SK-N-SH (cell line): ENCODE results near the gene SLC12A7. TPM values are rescaled to one million over a fixed set of nuclear protein-coding genes. Genes with fewer than 3 reads are reported as not detected.

Source experiments
- CTCF ChIA-PET: fragments of 300-600, 350-600 bp; formaldehyde crosslinking; extraction: SDS; loops from one replicate; lab custom pipeline; 2021; lab: Yijun Ruan, JAX
- POLR2A ChIA-PET: fragments of 350-600 bp; sonication (Branson Sonifier 250); formaldehyde crosslinking; extraction: SDS; loops from one replicate; lab custom pipeline; 2020; ENCODE audit warnings: antibody characterized with exemption, inconsistent platforms; lab: Yijun Ruan, JAX
- DNase-seq: peaks from one replicate; pipeline ENCODE4 v3.0.0; 2012
- H2AFZ ChIP-seq: fragments of 200-600 bp; sonication (generic); 2 replicates; pipeline ENCODE4 v1.8.1; 2016; ENCODE audit warnings: antibody characterized with exemption, mild to moderate bottlenecking, low read depth
- H3F3A ChIP-seq: fragments of 200-600 bp; sonication (generic); replicated peaks from 2 replicates; pipeline ENCODE3; 2016; ENCODE audit warnings: antibody characterized with exemption, mild to moderate bottlenecking; ENCODE audit not compliant: insufficient read depth
- H3K27ac ChIP-seq, 2 experiments: fragments of 200-500 bp in 1 of 2; fragments of 200-600 bp in 1 of 2; sonication (Bioruptor generic) in 1 of 2; sonication (generic), shearing (Covaris generic) in 1 of 2; 2 replicates each; pipeline versions ENCODE4 v1.5.1 to v1.6.1; 2014 to 2016; ENCODE audit warnings: low read depth in 2 of 2, inconsistent platforms in 1 of 2, low read length in 1 of 2, mild to moderate bottlenecking in 1 of 2, mixed read lengths in 1 of 2
- H3K27me3 ChIP-seq: fragments of 200-600 bp; sonication (generic), shearing (Covaris generic); 2 replicates; pipeline ENCODE4 v1.6.1; 2016; ENCODE audit warnings: mixed run types; ENCODE audit not compliant: insufficient read depth
- H3K36me3 ChIP-seq, 2 experiments: fragments of 200-500 bp in 1 of 2; fragments of 200-600 bp in 1 of 2; sonication (Bioruptor generic) in 1 of 2; sonication (generic) in 1 of 2; replicated peaks in 1 of 2; 2 replicates each; pipeline versions ENCODE3 to v1.5.1; 2014 to 2016; ENCODE audit warnings: low read length in 1 of 2, mild to moderate bottlenecking in 1 of 2; ENCODE audit not compliant: insufficient read depth in 2 of 2, control insufficient read depth in 1 of 2
- H3K4me1 ChIP-seq, 2 experiments: fragments of 200-500 bp in 1 of 2; fragments of 200-600 bp in 1 of 2; sonication (Bioruptor generic) in 1 of 2; sonication (generic), shearing (Covaris generic) in 1 of 2; 2 replicates each; pipeline versions ENCODE4 v1.5.1 to v1.6.1; 2014 to 2016; ENCODE audit warnings: low read depth in 1 of 2, low read length in 1 of 2, mixed run types in 1 of 2; ENCODE audit not compliant: insufficient read depth in 2 of 2, control insufficient read depth in 1 of 2
- H3K4me2 ChIP-seq: fragments of 200-600 bp; sonication (generic), shearing (Covaris generic); 2 replicates; pipeline ENCODE4 v1.6.1; 2017; ENCODE audit warnings: mixed run types
- H3K4me3 ChIP-seq, 2 experiments: fragments of 200-500 bp in 1 of 2; fragments of 200-600 bp in 1 of 2; sonication (Bioruptor generic) in 1 of 2; sonication (generic), shearing (Covaris generic) in 1 of 2; 2 replicates each; pipeline versions ENCODE4 v1.5.1 to v1.8.1; 2014 to 2016; ENCODE audit warnings: low read depth in 2 of 2, inconsistent platforms in 1 of 2, low read length in 1 of 2, mild to moderate bottlenecking in 1 of 2, mixed read lengths in 1 of 2, moderate library complexity in 1 of 2
- H3K79me2 ChIP-seq: fragments of 200-600 bp; sonication (generic); 2 replicates; pipeline ENCODE4 v1.8.1; 2017; ENCODE audit warnings: mild to moderate bottlenecking; ENCODE audit not compliant: insufficient read depth
- H3K9ac ChIP-seq: fragments of 200-600 bp; sonication (generic); 2 replicates; pipeline ENCODE4 v1.6.1; 2017; ENCODE audit warnings: mixed run types
- H3K9me2 ChIP-seq: fragments of 200-600 bp; sonication (generic); 2 replicates; pipeline ENCODE4 v1.6.1; 2017; ENCODE audit warnings: mixed run types
- H3K9me3 ChIP-seq: fragments of 200-600 bp; sonication (generic); 2 replicates; pipeline ENCODE4 v1.6.1; 2017; ENCODE audit warnings: mixed run types, mild to moderate bottlenecking, moderate library complexity
- H4K20me1 ChIP-seq: fragments of 200-600 bp; sonication (generic); 2 replicates; pipeline ENCODE4 v1.6.1; 2017; ENCODE audit warnings: mild to moderate bottlenecking, mixed run types; ENCODE audit not compliant: insufficient read depth
- EZH2phosphoT487 ChIP-seq: fragments of 200-600 bp; sonication (generic); IDR thresholded peaks from 2 replicates; pipeline ENCODE4 v1.6.1; 2017; ENCODE audit warnings: low read depth, mixed run types, mild to moderate bottlenecking, antibody characterized with exemption, moderate library complexity, borderline replicate concordance
- FOXJ3 ChIP-seq: sonication (generic); formaldehyde crosslinking; IDR thresholded peaks from 2 replicates; pipeline ENCODE4 v1.5.1; 2020; ENCODE audit warnings: mild to moderate bottlenecking, missing genetic modification reagents
- FOXM1 ChIP-seq: IDR thresholded peaks from 2 replicates; pipeline ENCODE4 v1.4.0; 2012; ENCODE audit warnings: low read depth, mild to moderate bottlenecking
- GABPA ChIP-seq: IDR thresholded peaks from 2 replicates; pipeline ENCODE4 v1.4.0; 2012; ENCODE audit warnings: low read depth, mild to moderate bottlenecking
- GATA2 ChIP-seq: sonication (generic); formaldehyde crosslinking; IDR thresholded peaks from 2 replicates; pipeline ENCODE4 v1.5.0; 2020; ENCODE audit warnings: mild to moderate bottlenecking, missing genetic modification reagents
- MEF2A ChIP-seq: IDR thresholded peaks from 2 replicates; pipeline ENCODE4 v1.4.0; 2012; ENCODE audit warnings: low read depth, borderline replicate concordance
- MXI1 ChIP-seq: IDR thresholded peaks from 2 replicates; pipeline ENCODE4 v1.6.1; 2012; ENCODE audit warnings: mild to moderate bottlenecking, low read depth, low read length, improper control_type of control experiment
- POLR2AphosphoS5 ChIP-seq: IDR thresholded peaks from 2 replicates; pipeline ENCODE4 v1.6.1; 2012; ENCODE audit warnings: low read depth, low read length
- RAD21 ChIP-seq: IDR thresholded peaks from 2 replicates; pipeline ENCODE4 v1.6.1; 2012; ENCODE audit warnings: mild to moderate bottlenecking, low read length
- REST ChIP-seq: IDR thresholded peaks from 2 replicates; pipeline ENCODE4 v1.6.1; 2012; ENCODE audit warnings: mild to moderate bottlenecking, low read depth, low read length, moderate library complexity
- RFX5 ChIP-seq: IDR thresholded peaks from 2 replicates; pipeline ENCODE4 v1.6.1; 2012; ENCODE audit warnings: mild to moderate bottlenecking, improper control_type of control experiment, low read length
- TAF1 ChIP-seq: IDR thresholded peaks from 2 replicates; pipeline ENCODE4 v1.6.1; 2012; ENCODE audit warnings: low read depth, mild to moderate bottlenecking, low read length, moderate library complexity, borderline replicate concordance
- USF1 ChIP-seq: IDR thresholded peaks from 2 replicates; pipeline ENCODE4 v1.4.0; 2012; ENCODE audit warnings: low read depth, borderline replicate concordance
- USF2 ChIP-seq: fragments of 150-350 bp; IDR thresholded peaks from 2 replicates; pipeline ENCODE4 v1.6.1; 2017; ENCODE audit warnings: antibody characterized with exemption, low read length, low read depth, borderline replicate concordance
- WGBS: methylation state at CpG from one replicate; pipeline ENCODE4 v1.1.6; 2017; ENCODE audit warnings: low lambda C conversion rate; 5-methylcytosine and 5-hydroxymethylcytosine counted together
- polyA plus RNA-seq, 3 experiments: library from polyadenylated mRNA; depleted of rRNA; stranded (reverse); fragments of >200 nt; gene quantifications; 2 replicates each; pipeline ENCODE4 v1.2.3, GENCODE V29; 2012
- TF ChIP-seq, protein P1 (sequence below): IDR thresholded peaks from 2 replicates; pipeline ENCODE4 v1.4.0; 2012; ENCODE audit warnings: low read depth, borderline replicate concordance
- TF ChIP-seq, protein P2 (sequence below): fragments of 150-350 bp; IDR thresholded peaks from 2 replicates; pipeline ENCODE4 v1.6.1; 2016; ENCODE audit warnings: mild to moderate bottlenecking, low read depth, low read length

SLC12A7 gene
- polyA plus RNA-seq, 1 of the 3 experiments (the other 2 are of a cell fraction): 2.6 TPM

DNA sequence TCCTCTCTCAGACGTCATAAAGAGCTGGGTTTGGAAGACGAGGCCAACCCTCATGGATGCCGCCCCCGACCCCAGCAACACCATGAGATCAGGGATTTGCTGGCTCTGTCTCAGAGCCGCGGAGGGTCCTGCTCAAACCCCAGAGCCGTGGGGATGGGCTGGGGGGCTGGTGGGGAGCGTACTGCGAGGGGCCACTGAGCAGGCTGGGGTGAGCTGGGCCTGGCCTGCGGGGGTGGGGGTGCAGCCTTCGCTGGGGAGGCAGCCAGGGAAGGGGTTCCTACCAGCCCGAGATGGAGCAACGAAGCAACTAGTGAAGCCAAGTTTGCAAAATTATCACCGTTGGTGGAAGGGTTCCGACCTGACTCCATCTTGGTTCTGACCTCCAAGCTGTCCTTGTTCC is 5.1 kb upstream of the SLC12A7 start:
- CTCF ChIA-PET: interaction anchor here (0.7 to 2.1 kb wide), 2 partner anchors 23 to 56 kb away, joined by 3 to 6 read pairs; no protein-coding TSS in a partner anchor
- TF ChIP-seq USF2 (no peak), RFX5 (no peak), TAF1 (no peak), RAD21 (no peak), MEF2A (no peak), USF1 (no peak), EZH2phosphoT487 (no peak), FOXM1 (no peak), GABPA (no peak), GATA2 (CRISPR knock-in tag) (no peak), MXI1 (no peak), POLR2AphosphoS5 (no peak), FOXJ3 (no peak), REST (no peak)
- TF ChIP-seq, protein P1, sequence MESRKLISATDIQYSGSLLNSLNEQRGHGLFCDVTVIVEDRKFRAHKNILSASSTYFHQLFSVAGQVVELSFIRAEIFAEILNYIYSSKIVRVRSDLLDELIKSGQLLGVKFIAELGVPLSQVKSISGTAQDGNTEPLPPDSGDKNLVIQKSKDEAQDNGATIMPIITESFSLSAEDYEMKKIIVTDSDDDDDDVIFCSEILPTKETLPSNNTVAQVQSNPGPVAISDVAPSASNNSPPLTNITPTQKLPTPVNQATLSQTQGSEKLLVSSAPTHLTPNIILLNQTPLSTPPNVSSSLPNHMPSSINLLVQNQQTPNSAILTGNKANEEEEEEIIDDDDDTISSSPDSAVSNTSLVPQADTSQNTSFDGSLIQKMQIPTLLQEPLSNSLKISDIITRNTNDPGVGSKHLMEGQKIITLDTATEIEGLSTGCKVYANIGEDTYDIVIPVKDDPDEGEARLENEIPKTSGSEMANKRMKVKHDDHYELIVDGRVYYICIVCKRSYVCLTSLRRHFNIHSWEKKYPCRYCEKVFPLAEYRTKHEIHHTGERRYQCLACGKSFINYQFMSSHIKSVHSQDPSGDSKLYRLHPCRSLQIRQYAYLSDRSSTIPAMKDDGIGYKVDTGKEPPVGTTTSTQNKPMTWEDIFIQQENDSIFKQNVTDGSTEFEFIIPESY: no peak
- TF ChIP-seq, protein P2, sequence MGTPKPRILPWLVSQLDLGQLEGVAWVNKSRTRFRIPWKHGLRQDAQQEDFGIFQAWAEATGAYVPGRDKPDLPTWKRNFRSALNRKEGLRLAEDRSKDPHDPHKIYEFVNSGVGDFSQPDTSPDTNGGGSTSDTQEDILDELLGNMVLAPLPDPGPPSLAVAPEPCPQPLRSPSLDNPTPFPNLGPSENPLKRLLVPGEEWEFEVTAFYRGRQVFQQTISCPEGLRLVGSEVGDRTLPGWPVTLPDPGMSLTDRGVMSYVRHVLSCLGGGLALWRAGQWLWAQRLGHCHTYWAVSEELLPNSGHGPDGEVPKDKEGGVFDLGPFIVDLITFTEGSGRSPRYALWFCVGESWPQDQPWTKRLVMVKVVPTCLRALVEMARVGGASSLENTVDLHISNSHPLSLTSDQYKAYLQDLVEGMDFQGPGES: no peak
- no peaks in the 10 kb centered on the region for H3F3A ChIP-seq
- H3K36me3 ChIP-seq: no peaks in the 10 kb centered on the region
- no peak overlapping the region for H3K4me2 ChIP-seq
- no peaks in the 10 kb centered on the region for H4K20me1 ChIP-seq
- WGBS: 72% methylated on average over 11 of the region's 15 CpGs
- no peak overlapping the region for H3K4me3 ChIP-seq
- no peaks in the 10 kb centered on the region for H3K27me3 ChIP-seq
- H3K27ac ChIP-seq: no peak overlapping the region
- no peak for DNase-seq
- no peaks in the 10 kb centered on the region for H3K79me2 ChIP-seq
- no peak overlapping the region for H3K9ac ChIP-seq
- POLR2A ChIA-PET: no interaction called here
- no peaks in the 10 kb centered on the region for H3K9me3 ChIP-seq
- H2AFZ ChIP-seq: no peak overlapping the region
- H3K9me2 ChIP-seq: no peaks in the 10 kb centered on the region
- peaks cover 0 to 20% of the 10 kb centered on the region in 2 experiments; a peak in 2 of 4 replicates for H3K4me1 ChIP-seq
